HL-60 (cell line): ENCODE results near the gene NSL1.
"Not testable (repeated sequence)": the region's sequence is repeated elsewhere in the genome, so short reads cannot be mapped to it uniquely, and the experiment has no call there.

ENCODE experiments used
- DNase-seq, 2 experiments: peaks; one replicate each; pipeline ENCODE4 v3.0.0-alpha.2; 2010 to 2020; ENCODE audit warnings: low read depth in 1 of 2, low spot score in 1 of 2
- H3K27ac ChIP-seq: fragments of 250-450 bp; sonication (Bioruptor Pico); replicated peaks from 2 replicates; pipeline ENCODE4 v1.5.1; 2020; ENCODE audit warnings: mild to moderate bottlenecking, moderate library complexity
- H3K27me3 ChIP-seq: fragments of 250-450 bp; sonication (Bioruptor Pico); 2 replicates; pipeline ENCODE4 v1.5.1; 2021; ENCODE audit warnings: mild to moderate bottlenecking, moderate library complexity; ENCODE audit not compliant: insufficient read depth, poor library complexity, severe bottlenecking
- H3K4me3 ChIP-seq: replicated peaks from 2 replicates; pipeline ENCODE4 v1.5.1; 2011; ENCODE audit warnings: mild to moderate bottlenecking, control low read depth, low read length; ENCODE audit not compliant: insufficient read depth
- CTCF ChIP-seq: IDR thresholded peaks from one replicate; pipeline ENCODE4 v1.5.1; 2011; ENCODE audit warnings: low read length, control low read depth, inconsistent platforms; ENCODE audit not compliant: insufficient read depth
- GABPA ChIP-seq: IDR thresholded peaks from 2 replicates; pipeline ENCODE4 v1.6.1; 2012; ENCODE audit warnings: low read depth
- POLR2AphosphoS5 ChIP-seq: IDR thresholded peaks from 2 replicates; pipeline ENCODE4 v1.6.1; 2012; ENCODE audit warnings: low read depth
- REST ChIP-seq: IDR thresholded peaks from 2 replicates; pipeline ENCODE4 v1.6.1; 2012; ENCODE audit warnings: low read depth; ENCODE audit not compliant: insufficient replicate concordance
- SPI1 ChIP-seq: IDR thresholded peaks from 2 replicates; pipeline ENCODE4 v1.6.1; 2012; ENCODE audit warnings: low read depth, mild to moderate bottlenecking, borderline replicate concordance
- long read RNA-seq: library from polyadenylated mRNA; unstranded; transcript quantifications from one replicate; pipeline ENCODE4 v2.0.0, GENCODE V29; 2020

The NSL1 gene
- long read RNA-seq, transcript NSL1-202 (6 exons, 2,317 nt): major isoform, 145 of 178 reads
- long read RNA-seq, transcript NSL1-201 (5 exons, 722 nt): minor isoform, 9 of 178 reads
- long read RNA-seq, partial matches to known transcripts: 2 of 178 reads
- long read RNA-seq, other reads (novel, unspliced or antisense): 12 of 178 reads

- DNase-seq: peak; percentile 82 to 94
- TF ChIP-seq CTCF (no peak), POLR2AphosphoS5 (peak; percentile 95), GABPA (peak; percentile 96), REST (peak; percentile 79), SPI1 (peak; percentile 9; the same call in 1 of the 2 replicates)
- Histone ChIP-seq H3K27ac (peak within 1 kb of the TSS; percentile 88), H3K27me3 (no peaks in the 10 kb centered on the region), H3K4me3 (peak within 1 kb of the TSS; percentile 87)
These were observed at the start of gene NSL1, which contains the start of gene TATDN3 for GRCh38 chr1:212791676-212792395. NSL1 (minus strand) TSS chr1:212791777; CDS start chr1:212791763, 14 bp downstream. TATDN3 (plus strand) TSS chr1:212791894; CDS start chr1:212791922, 28 bp downstream.

- TF ChIP-seq REST (no peak), GABPA (no peak), SPI1 (no peak), CTCF (no peak), POLR2AphosphoS5 (no peak)
- H3K27ac ChIP-seq: no peak overlapping the region
- no peak overlapping the region for H3K4me3 ChIP-seq
- no peaks in the 10 kb centered on the region for H3K27me3 ChIP-seq
- no peak for DNase-seq
These were observed 46.6 kb upstream of the NSL1 start for GRCh38 chr1:212838145-212838544.

GRCh38 chr1:212833211-212834207, 41.9 kb upstream of the NSL1 start:
- DNase-seq, H3K27me3 ChIP-seq, H3K27ac ChIP-seq, H3K4me3 ChIP-seq: not testable (repeated sequence)

- no peak overlapping the region for H3K4me3 ChIP-seq
- no peak for DNase-seq
- no peak overlapping the region for H3K27ac ChIP-seq
- TF ChIP-seq REST (no peak), GABPA (no peak), CTCF (no peak), POLR2AphosphoS5 (no peak), SPI1 (no peak)
- H3K27me3 ChIP-seq: no peaks in the 10 kb centered on the region
These were observed 36.8 kb upstream of the NSL1 start for GRCh38 chr1:212828395-212828794.
